Naive thymus-derived CD4-positive, alpha-beta T cell (primary cell): ENCODE results near the gene GAS7. TPM values are rescaled to one million over a fixed set of nuclear protein-coding genes. Genes with fewer than 3 reads are reported as not detected.
A peak's percentile ranks its signal among the peaks of the same experiment; 100 is the strongest.
"Not testable (repeated sequence)": the region's sequence is repeated elsewhere in the genome, so short reads cannot be mapped to it uniquely, and the experiment has no call there.

Source experiments
- ATAC-seq: fragments of 150-1000 bp; cut with Tn5 transposase; 2 replicates; pipeline ENCODE4 v1.10.0; 2021; ENCODE audit warnings: mild to moderate bottlenecking, moderate library complexity
- CTCF ChIA-PET: fragments of 350-600 bp; sonication (Branson Sonifier 250); formaldehyde crosslinking; loops from one replicate; lab custom pipeline; 2021; ENCODE audit warnings: antibody characterized with exemption; lab: Charles Lee
- POLR2A ChIA-PET: fragments of 350-600 bp; sonication (Branson Sonifier 250); formaldehyde crosslinking; loops from one replicate; lab custom pipeline; 2021; ENCODE audit warnings: antibody characterized with exemption, inconsistent platforms; lab: Charles Lee
- DNase-seq, 9 donors: peaks; one replicate each; pipeline versions ENCODE4 v3.0.0 to v3.0.0-alpha.2; 2020 to 2022; ENCODE audit warnings: mixed read lengths in 1 of 9
- H3K27ac ChIP-seq: one replicate; pipeline ENCODE4 v1.7.0; 2013; ENCODE audit warnings: mild to moderate bottlenecking, low read depth, low read length, moderate library complexity
- H3K27me3 ChIP-seq, 2 donors: one replicate each; pipeline ENCODE4 v1.7.0; 2013; ENCODE audit warnings: low read length in 2 of 2, mild to moderate bottlenecking in 2 of 2, moderate library complexity in 2 of 2; ENCODE audit not compliant: control insufficient read depth in 2 of 2, insufficient read depth in 2 of 2
- H3K36me3 ChIP-seq, 3 experiments: 1 replicate in 2 of 3; 2 replicates in 1 of 3; pipeline ENCODE4 v1.7.0; 2013; ENCODE audit warnings: low read length in 3 of 3, mild to moderate bottlenecking in 3 of 3, moderate library complexity in 1 of 3; ENCODE audit not compliant: insufficient read depth in 3 of 3, control insufficient read depth in 2 of 3
- H3K4me1 ChIP-seq, 2 donors: one replicate each; pipeline ENCODE4 v1.7.0; 2013; ENCODE audit warnings: low read length in 2 of 2, mild to moderate bottlenecking in 2 of 2, moderate library complexity in 1 of 2; ENCODE audit not compliant: control insufficient read depth in 2 of 2, insufficient read depth in 2 of 2
- H3K4me3 ChIP-seq: 2 replicates; pipeline ENCODE4 v1.7.0; 2013; ENCODE audit warnings: mild to moderate bottlenecking, low read length
- H3K9me3 ChIP-seq, 3 experiments: 1 replicate in 2 of 3; 2 replicates in 1 of 3; pipeline ENCODE4 v1.7.0; 2013; ENCODE audit warnings: low read length in 3 of 3; ENCODE audit not compliant: control insufficient read depth in 2 of 3
- H3K27ac Mint-ChIP-seq, 9 donors: one replicate each; pipeline ENCODE4 v1.8.0; 2020 to 2022; ENCODE audit warnings: mixed read lengths in 9 of 9, mild to moderate bottlenecking in 8 of 9, moderate library complexity in 5 of 9, inconsistent platforms in 2 of 9
- H3K27me3 Mint-ChIP-seq, 5 donors: one replicate each; pipeline ENCODE4 v1.8.0; 2021 to 2022; ENCODE audit warnings: mixed read lengths in 5 of 5, mild to moderate bottlenecking in 1 of 5
- H3K36me3 Mint-ChIP-seq, 5 donors: one replicate each; pipeline ENCODE4 v1.8.0; 2020 to 2022; ENCODE audit warnings: mixed read lengths in 5 of 5, mild to moderate bottlenecking in 3 of 5, inconsistent platforms in 1 of 5
- H3K4me1 Mint-ChIP-seq, 7 donors: one replicate each; pipeline ENCODE4 v1.8.0; 2020 to 2022; ENCODE audit warnings: mixed read lengths in 7 of 7, mild to moderate bottlenecking in 3 of 7, inconsistent platforms in 1 of 7
- H3K4me3 Mint-ChIP-seq, 10 donors: one replicate each; pipeline ENCODE4 v1.8.0; 2020 to 2022; ENCODE audit warnings: mild to moderate bottlenecking in 10 of 10, mixed read lengths in 10 of 10, moderate library complexity in 6 of 10, inconsistent platforms in 2 of 10
- H3K9me3 Mint-ChIP-seq, 11 donors: one replicate each; pipeline ENCODE4 v1.8.0; 2020 to 2022; ENCODE audit warnings: mixed read lengths in 11 of 11, mild to moderate bottlenecking in 4 of 11, inconsistent platforms in 1 of 11, moderate library complexity in 1 of 11
- intact Hi-C, 2 donors: fragments of 100-400 bp; cut with micrococcal nuclease; formaldehyde crosslinking; loops; one replicate each; pipeline ENCODE4 v1.15.1; 2023
- polyA plus RNA-seq, 2 donors: library from polyadenylated mRNA; unstranded; fragments of 300-500 nt; fragmentation: Illumina TruSeq; gene quantifications; one replicate each; pipeline ENCODE4 v1.2.3, GENCODE V29; 2021
- total RNA-seq, 6 experiments: library from RNA in 5 of 6; stranded (reverse) in 5 of 6; gene quantifications; 1 replicate in 5 of 6; 2 replicates in 1 of 6; pipeline ENCODE4 v1.2.3 and lab custom pipeline; 2021 to 2026

GAS7 gene
- total and polyA plus RNA-seq, 7 experiments from 2014 or later = 0.09 to 54.3 (median 3.3) TPM

GRCh38 chr17:10019941-10020451 lies 178.4 kb downstream of the GAS7 start:
- ATAC-seq (peak; percentile 25), DNase-seq (no peak)
- ChIA-PET POLR2A (no interaction called here), CTCF (no interaction called here)
- no peaks in the 10 kb centered on the region for H3K4me1 ChIP-seq
- Mint-ChIP-seq H3K27me3 (peaks cover 0 to 12% (median 0%) of the 10 kb centered on the region in 5 donors), H3K4me1 (peaks cover 0 to 9% (median 0%) of the 10 kb centered on the region in 7 donors), H3K9me3 (no peaks in the 10 kb centered on the region), H3K27ac (no peak overlapping the region), H3K36me3 (no peaks in the 10 kb centered on the region), H3K4me3 (no peak overlapping the region)
- H3K36me3 ChIP-seq = no peaks in the 10 kb centered on the region
- no peaks in the 10 kb centered on the region for H3K27me3 ChIP-seq
- intact Hi-C loops = no loop called here
- no peaks in the 10 kb centered on the region for H3K9me3 ChIP-seq
- H3K27ac ChIP-seq = no peak overlapping the region
- H3K4me3 ChIP-seq = no peak overlapping the region

- H3K4me1 Mint-ChIP-seq = peaks cover 0 to 17% (median 0%) of the 10 kb centered on the region in 7 donors
- no peak for DNase-seq
These were observed 179.9 kb downstream of the GAS7 start for GRCh38 chr17:10018461-10018891.

DNA sequence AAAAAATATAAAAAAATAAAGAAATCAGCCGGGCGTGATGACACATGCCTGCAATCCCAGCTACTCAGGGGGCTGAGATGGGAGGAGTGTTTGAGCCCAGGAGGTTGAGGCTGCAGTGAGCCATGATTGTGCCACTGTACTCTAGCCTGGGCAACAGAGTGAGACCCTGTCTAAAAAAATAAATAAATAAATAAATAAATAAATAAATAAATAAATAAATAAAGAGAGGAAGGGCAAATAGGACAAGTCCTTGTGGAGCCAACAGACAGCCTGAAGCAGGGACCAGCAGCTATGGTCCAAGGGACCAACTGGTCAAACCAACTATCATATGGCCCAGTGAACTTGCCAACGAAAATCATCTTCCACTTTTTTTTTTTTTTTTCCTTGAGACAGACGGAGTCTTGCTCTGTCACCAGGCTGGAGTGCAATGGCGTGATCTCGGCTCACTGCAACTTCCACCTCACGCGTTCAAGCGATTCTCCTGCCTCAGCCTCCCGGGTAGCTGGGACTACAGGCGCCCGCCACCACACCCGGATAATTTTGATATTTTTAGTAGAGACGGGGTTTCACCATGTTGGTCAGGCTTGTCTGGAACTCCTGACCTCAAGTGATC lies 181.3 kb downstream of the GAS7 start:
- ATAC-seq, H3K27me3 ChIP-seq, H3K4me3 ChIP-seq, H3K4me3 Mint-ChIP-seq, intact Hi-C loops, H3K9me3 ChIP-seq, H3K27ac ChIP-seq, H3K9me3 Mint-ChIP-seq, DNase-seq, H3K4me1 ChIP-seq, POLR2A ChIA-PET, H3K27ac Mint-ChIP-seq, H3K36me3 ChIP-seq, CTCF ChIA-PET, H3K36me3 Mint-ChIP-seq: not testable (repeated sequence)
- Mint-ChIP-seq H3K27me3 (peaks cover 0 to 22% (median 0%) of the 10 kb centered on the region in 5 donors), H3K4me1 (peaks cover 0 to 19% (median 0%) of the 10 kb centered on the region in 7 donors)

More at GRCh38 chr17:10018461-10018891, 179.9 kb downstream of the GAS7 start:
- Histone ChIP-seq H3K4me1 (no peaks in the 10 kb centered on the region), H3K27me3 (no peaks in the 10 kb centered on the region), H3K4me3 (no peak overlapping the region), H3K9me3 (no peaks in the 10 kb centered on the region), H3K36me3 (no peaks in the 10 kb centered on the region), H3K27ac (no peak overlapping the region)
- Mint-ChIP-seq H3K4me3 (no peak overlapping the region), H3K27ac (no peak overlapping the region), H3K27me3 (peaks cover 0 to 22% (median 0%) of the 10 kb centered on the region in 5 donors), H3K36me3 (no peaks in the 10 kb centered on the region), H3K9me3 (peaks cover 0 to 3% (median 0%) of the 10 kb centered on the region in 11 donors)
- intact Hi-C loops = no loop called here
- ChIA-PET POLR2A (no interaction called here), CTCF (no interaction called here)
- ATAC-seq = peak; percentile 68

GRCh38 chr17:10013365-10014112 lies 184.9 kb downstream of the GAS7 start:
- Mint-ChIP-seq H3K36me3 (no peaks in the 10 kb centered on the region), H3K4me1 (peaks cover 0 to 13% (median 0%) of the 10 kb centered on the region in 7 donors), H3K4me3 (no peak overlapping the region), H3K9me3 (peaks cover 0 to 3% (median 0%) of the 10 kb centered on the region in 11 donors), H3K27me3 (peaks cover 0 to 14% (median 0%) of the 10 kb centered on the region in 5 donors), H3K27ac (no peak overlapping the region)
- no peak overlapping the region for H3K4me3 ChIP-seq
- no peaks in the 10 kb centered on the region for H3K36me3 ChIP-seq
- ChIA-PET POLR2A (no interaction called here), CTCF (no interaction called here)
- ATAC-seq (peak; percentile 73), DNase-seq (no peak)
- intact Hi-C loops = no loop called here
- H3K4me1 ChIP-seq = no peaks in the 10 kb centered on the region
- no peaks in the 10 kb centered on the region for H3K27me3 ChIP-seq
- no peaks in the 10 kb centered on the region for H3K9me3 ChIP-seq
- H3K27ac ChIP-seq = no peak overlapping the region

DNA sequence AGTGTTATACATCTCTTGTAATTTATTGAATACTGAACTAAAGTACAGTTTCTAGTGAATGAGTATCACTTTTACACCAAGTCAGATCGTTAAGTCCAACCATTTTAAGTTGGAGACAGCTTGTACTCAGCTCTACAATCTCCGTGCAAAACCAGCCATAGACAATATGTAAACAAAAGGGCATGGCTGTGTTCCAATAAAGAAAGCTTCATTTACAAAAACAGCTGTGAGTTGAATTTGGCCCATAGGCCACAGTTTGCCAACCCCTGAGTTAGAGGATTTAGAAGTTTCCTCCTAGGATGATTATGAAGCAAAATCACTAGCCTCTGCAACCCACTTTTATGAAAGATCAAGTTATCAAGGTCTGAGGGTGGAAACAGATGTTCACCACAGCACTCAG lies 187.7 kb downstream of the GAS7 start:
- Mint-ChIP-seq H3K4me3 (no peak overlapping the region), H3K4me1 (peaks cover 0 to 13% (median 0%) of the 10 kb centered on the region in 7 donors), H3K27ac (no peak overlapping the region), H3K9me3 (peaks cover 0 to 3% (median 0%) of the 10 kb centered on the region in 11 donors), H3K27me3 (peaks cover 0 to 10% (median 0%) of the 10 kb centered on the region in 5 donors), H3K36me3 (no peaks in the 10 kb centered on the region)
- Histone ChIP-seq H3K9me3 (no peaks in the 10 kb centered on the region), H3K4me1 (no peaks in the 10 kb centered on the region), H3K27ac (no peak overlapping the region), H3K36me3 (no peaks in the 10 kb centered on the region), H3K27me3 (no peaks in the 10 kb centered on the region), H3K4me3 (no peak overlapping the region)
- intact Hi-C loops = no loop called here
- DNase-seq (no peak), ATAC-seq (no peak)
- ChIA-PET CTCF (no interaction called here), POLR2A (interaction anchor here (0.7 kb wide), 1 partner anchor 19 kb away, joined by 3 read pairs; no protein-coding TSS in a partner anchor)

DNA sequence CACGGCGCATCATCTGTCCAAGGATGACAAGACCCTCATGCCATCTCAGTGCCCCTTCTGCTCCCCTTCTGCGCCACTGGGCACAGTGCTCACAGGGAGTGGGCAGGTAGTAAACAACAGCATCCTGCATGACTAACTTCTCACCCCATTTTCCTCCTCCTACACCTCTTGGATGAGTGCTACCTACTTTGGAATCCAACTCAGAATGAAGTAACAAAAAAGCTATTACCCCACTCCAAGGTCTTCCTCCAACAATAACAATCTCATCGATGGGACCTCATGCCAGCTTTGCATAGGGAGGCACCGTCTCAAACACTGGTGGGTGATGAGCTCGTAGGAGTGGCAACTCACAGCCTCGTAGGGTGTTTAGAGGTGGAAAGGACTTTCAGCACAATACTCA lies 194.7 kb downstream of the GAS7 start:
- Histone ChIP-seq H3K27ac (no peak overlapping the region), H3K36me3 (no peaks in the 10 kb centered on the region), H3K9me3 (no peaks in the 10 kb centered on the region), H3K27me3 (no peaks in the 10 kb centered on the region), H3K4me3 (no peak overlapping the region), H3K4me1 (no peaks in the 10 kb centered on the region)
- peaks cover 0 to 1% (median 0%) of the 10 kb centered on the region in 7 donors for H3K4me1 Mint-ChIP-seq
- no peak overlapping the region for H3K27ac Mint-ChIP-seq
- CTCF ChIA-PET = no interaction called here
- no peak overlapping the region for H3K4me3 Mint-ChIP-seq
- intact Hi-C loops = no loop called here
- no peak for DNase-seq
- no peaks in the 10 kb centered on the region for H3K36me3 Mint-ChIP-seq
- peaks cover 0 to 5% (median 2%) of the 10 kb centered on the region in 11 donors for H3K9me3 Mint-ChIP-seq
- POLR2A ChIA-PET = no interaction called here
- no peak for ATAC-seq
- H3K27me3 Mint-ChIP-seq = no peaks in the 10 kb centered on the region
